Measurements from ENCODE around the gene CFTR. TPM values are rescaled to one million over a fixed set of nuclear protein-coding genes. Genes with fewer than 3 reads are reported as not detected.

The CFTR gene
- total RNA-seq, 2 experiments from 2014 or later: not detected

DNA sequence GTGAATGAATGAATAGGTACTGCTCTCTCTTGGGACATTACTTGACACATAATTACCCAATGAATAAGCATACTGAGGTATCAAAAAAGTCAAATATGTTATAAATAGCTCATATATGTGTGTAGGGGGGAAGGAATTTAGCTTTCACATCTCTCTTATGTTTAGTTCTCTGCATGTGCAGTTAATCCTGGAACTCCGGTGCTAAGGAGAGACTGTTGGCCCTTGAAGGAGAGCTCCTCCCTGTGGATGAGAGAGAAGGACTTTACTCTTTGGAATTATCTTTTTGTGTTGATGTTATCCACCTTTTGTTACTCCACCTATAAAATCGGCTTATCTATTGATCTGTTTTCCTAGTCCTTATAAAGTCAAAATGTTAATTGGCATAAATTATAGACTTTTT lies 1.2 kb downstream of the CFTR start:
- H3K36me3 Mint-ChIP-seq (ENCODE audit: low read depth): no peaks in the 10 kb centered on the region
- ATAC-seq (no peak), DNase-seq (no peak)
- no peak overlapping the region for H3K27ac Mint-ChIP-seq
- TF ChIP-seq, protein P1, sequence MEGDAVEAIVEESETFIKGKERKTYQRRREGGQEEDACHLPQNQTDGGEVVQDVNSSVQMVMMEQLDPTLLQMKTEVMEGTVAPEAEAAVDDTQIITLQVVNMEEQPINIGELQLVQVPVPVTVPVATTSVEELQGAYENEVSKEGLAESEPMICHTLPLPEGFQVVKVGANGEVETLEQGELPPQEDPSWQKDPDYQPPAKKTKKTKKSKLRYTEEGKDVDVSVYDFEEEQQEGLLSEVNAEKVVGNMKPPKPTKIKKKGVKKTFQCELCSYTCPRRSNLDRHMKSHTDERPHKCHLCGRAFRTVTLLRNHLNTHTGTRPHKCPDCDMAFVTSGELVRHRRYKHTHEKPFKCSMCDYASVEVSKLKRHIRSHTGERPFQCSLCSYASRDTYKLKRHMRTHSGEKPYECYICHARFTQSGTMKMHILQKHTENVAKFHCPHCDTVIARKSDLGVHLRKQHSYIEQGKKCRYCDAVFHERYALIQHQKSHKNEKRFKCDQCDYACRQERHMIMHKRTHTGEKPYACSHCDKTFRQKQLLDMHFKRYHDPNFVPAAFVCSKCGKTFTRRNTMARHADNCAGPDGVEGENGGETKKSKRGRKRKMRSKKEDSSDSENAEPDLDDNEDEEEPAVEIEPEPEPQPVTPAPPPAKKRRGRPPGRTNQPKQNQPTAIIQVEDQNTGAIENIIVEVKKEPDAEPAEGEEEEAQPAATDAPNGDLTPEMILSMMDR (IDR thresholded peaks at IDR 0.05): no peak
- no peaks in the 10 kb centered on the region for H3K4me1 Mint-ChIP-seq (ENCODE audit: low read depth)
- intact Hi-C loops (cut with micrococcal nuclease): no loop called here
- no peak overlapping the region for H3K4me3 Mint-ChIP-seq
- peaks cover 24% of the 10 kb centered on the region for H3K27me3 Mint-ChIP-seq
- CTCF ChIA-PET: no interaction called here
- POLR2A ChIA-PET: no interaction called here
- H3K9me3 Mint-ChIP-seq: no peaks in the 10 kb centered on the region

GRCh38 chr7:117485118-117485620 lies 5.3 kb downstream of the CFTR start:
- H3K36me3 Mint-ChIP-seq (ENCODE audit: low read depth): no peaks in the 10 kb centered on the region
- intact Hi-C loops (cut with micrococcal nuclease): no loop called here
- ATAC-seq (no peak), DNase-seq (no peak)
- H3K27ac Mint-ChIP-seq: no peak overlapping the region
- H3K4me1 Mint-ChIP-seq (ENCODE audit: low read depth): no peaks in the 10 kb centered on the region
- H3K27me3 Mint-ChIP-seq: peaks cover 8% of the 10 kb centered on the region
- ChIA-PET CTCF (interaction anchor here (2.2 kb wide), 1 partner anchor 9 kb away, joined by 5 read pairs; no protein-coding TSS in a partner anchor), POLR2A (interaction anchor here (0.6 kb wide), 1 partner anchor 115 kb away, joined by 3 read pairs; no protein-coding TSS in a partner anchor)
- H3K9me3 Mint-ChIP-seq: no peaks in the 10 kb centered on the region
- no peak overlapping the region for H3K4me3 Mint-ChIP-seq
- TF ChIP-seq, protein P1 (IDR thresholded peaks at IDR 0.05): no peak

- intact Hi-C loops (cut with micrococcal nuclease): no loop called here
- CTCF ChIA-PET: no interaction called here
Observed at GRCh38 chr7:117489016-117489415, 9.2 kb downstream of the CFTR start.

GRCh38 chr7:117489430-117489829 lies 9.6 kb downstream of the CFTR start:
- Mint-ChIP-seq H3K9me3 (no peaks in the 10 kb centered on the region), H3K36me3 (ENCODE audit: low read depth) (no peaks in the 10 kb centered on the region), H3K27me3 (no peaks in the 10 kb centered on the region), H3K4me1 (ENCODE audit: low read depth) (no peaks in the 10 kb centered on the region), H3K27ac (no peak overlapping the region), H3K4me3 (no peak overlapping the region)
- TF ChIP-seq, protein P1 (IDR thresholded peaks at IDR 0.05): no peak
- no peak for ATAC-seq
- DNase-seq: no peak
- ChIA-PET POLR2A (no interaction called here), CTCF (no interaction called here)
- intact Hi-C loops (cut with micrococcal nuclease): no loop called here

More at GRCh38 chr7:117489016-117489415, 9.2 kb downstream of the CFTR start:
- ATAC-seq: no peak
- H3K27ac Mint-ChIP-seq: no peak overlapping the region
- no peak for DNase-seq
- H3K4me3 Mint-ChIP-seq: no peak overlapping the region
- POLR2A ChIA-PET: no interaction called here
- H3K9me3 Mint-ChIP-seq: no peaks in the 10 kb centered on the region
- TF ChIP-seq, protein P1 (IDR thresholded peaks at IDR 0.05): no peak
- H3K4me1 Mint-ChIP-seq (ENCODE audit: low read depth): no peaks in the 10 kb centered on the region
- no peaks in the 10 kb centered on the region for H3K36me3 Mint-ChIP-seq (ENCODE audit: low read depth)
- no peaks in the 10 kb centered on the region for H3K27me3 Mint-ChIP-seq

- no peak for ATAC-seq
- no peak for DNase-seq
- ChIA-PET POLR2A (no interaction called here), CTCF (no interaction called here)
- intact Hi-C loops (cut with micrococcal nuclease): no loop called here
- no peaks in the 10 kb centered on the region for H3K9me3 Mint-ChIP-seq
- no peak overlapping the region for H3K27ac Mint-ChIP-seq
- H3K27me3 Mint-ChIP-seq: no peaks in the 10 kb centered on the region
- no peak overlapping the region for H3K4me3 Mint-ChIP-seq
- no peaks in the 10 kb centered on the region for H3K4me1 Mint-ChIP-seq (ENCODE audit: low read depth)
- TF ChIP-seq, protein P1 (IDR thresholded peaks at IDR 0.05): no peak
- no peaks in the 10 kb centered on the region for H3K36me3 Mint-ChIP-seq (ENCODE audit: low read depth)
Observed at GRCh38 chr7:117489911-117490310, 10.1 kb downstream of the CFTR start.

All from activated CD8-positive, alpha-beta T cell treated with anti-CD3 and anti-CD28 coated beads for 36 hours (primary cell).